Adipocyte (in vitro differentiated cells): Measurements from ENCODE around the gene CYP4F8.

Experiments
- DNase-seq: peaks from one replicate; pipeline ENCODE4 v3.0.0-alpha.2; 2015; ENCODE audit warnings: low read depth
- H3K27me3 ChIP-seq: replicated peaks from 2 replicates; pipeline ENCODE4 v1.7.0; 2013; ENCODE audit warnings: mild to moderate bottlenecking, low read length, moderate library complexity; ENCODE audit not compliant: control insufficient read depth, insufficient read depth
- H3K36me3 ChIP-seq: 2 replicates; pipeline ENCODE4 v1.7.0; 2013; ENCODE audit warnings: low read length, mild to moderate bottlenecking, moderate library complexity; ENCODE audit not compliant: control insufficient read depth, insufficient read depth, severe bottlenecking
- H3K4me1 ChIP-seq: 2 replicates; pipeline ENCODE4 v1.7.0; 2013; ENCODE audit warnings: mild to moderate bottlenecking, low read length, moderate library complexity; ENCODE audit not compliant: control insufficient read depth, insufficient read depth
- H3K4me3 ChIP-seq: 2 replicates; pipeline ENCODE4 v1.7.0; 2013; ENCODE audit warnings: mild to moderate bottlenecking, low read length, moderate library complexity
- H3K9ac ChIP-seq: 2 replicates; pipeline ENCODE4 v1.7.0; 2013; ENCODE audit warnings: mild to moderate bottlenecking, low read length, moderate library complexity
- H3K9me3 ChIP-seq: 2 replicates; pipeline ENCODE4 v1.7.0; 2013; ENCODE audit warnings: mild to moderate bottlenecking, low read length, moderate library complexity; ENCODE audit not compliant: control insufficient read depth

Gene CYP4F8, protein sequence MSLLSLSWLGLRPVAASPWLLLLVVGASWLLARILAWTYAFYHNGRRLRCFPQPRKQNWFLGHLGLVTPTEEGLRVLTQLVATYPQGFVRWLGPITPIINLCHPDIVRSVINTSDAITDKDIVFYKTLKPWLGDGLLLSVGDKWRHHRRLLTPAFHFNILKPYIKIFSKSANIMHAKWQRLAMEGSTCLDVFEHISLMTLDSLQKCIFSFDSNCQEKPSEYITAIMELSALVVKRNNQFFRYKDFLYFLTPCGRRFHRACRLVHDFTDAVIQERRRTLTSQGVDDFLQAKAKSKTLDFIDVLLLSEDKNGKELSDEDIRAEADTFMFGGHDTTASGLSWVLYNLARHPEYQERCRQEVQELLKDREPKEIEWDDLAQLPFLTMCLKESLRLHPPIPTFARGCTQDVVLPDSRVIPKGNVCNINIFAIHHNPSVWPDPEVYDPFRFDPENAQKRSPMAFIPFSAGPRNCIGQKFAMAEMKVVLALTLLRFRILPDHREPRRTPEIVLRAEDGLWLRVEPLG

DNA sequence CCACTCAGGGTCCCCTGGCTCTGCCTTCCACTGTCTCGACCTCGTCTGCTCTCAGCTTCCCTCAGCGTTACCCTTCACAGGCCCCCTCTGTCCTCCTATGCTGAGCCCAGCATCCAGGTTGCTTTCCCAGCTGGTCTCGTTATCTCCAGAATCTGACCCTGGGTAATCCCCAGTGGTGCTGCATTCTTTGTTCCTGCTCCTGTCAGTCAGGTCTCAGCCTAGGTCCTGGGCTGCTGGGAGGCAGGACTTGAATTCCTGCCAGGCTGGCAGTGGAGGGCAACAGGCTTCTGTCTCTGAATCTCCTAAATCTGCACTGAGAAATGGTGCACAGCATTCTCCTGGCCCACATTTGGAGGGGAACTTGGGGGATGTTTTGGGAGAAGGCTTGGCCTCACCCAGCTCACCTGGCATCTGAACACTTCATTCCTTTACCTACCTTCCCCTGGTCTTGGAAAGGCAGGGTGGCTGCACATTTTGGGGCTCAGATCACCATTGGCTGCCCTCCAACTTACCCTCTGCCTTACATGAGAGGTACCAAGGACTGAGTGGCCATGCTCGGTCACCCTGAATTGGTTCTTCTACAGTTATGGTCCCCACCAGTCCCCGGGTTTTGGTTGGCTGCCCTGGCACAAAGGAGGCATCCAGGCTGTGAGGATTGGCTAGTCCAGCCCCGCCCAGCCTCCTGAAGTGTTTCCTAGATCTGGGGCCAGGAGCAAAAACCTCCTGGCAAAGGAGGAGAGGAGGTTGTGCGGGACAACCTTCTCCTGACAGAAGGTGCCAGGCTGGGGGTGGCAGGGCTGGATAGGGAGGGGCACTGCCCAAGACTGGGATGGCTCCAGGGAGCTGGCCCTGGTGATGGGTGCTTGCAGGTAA, at the start of gene CYP4F8:
Gene CYP4F8, plus strand, starts transcription at position 712 of the 873 bp plus-strand sequence. CDS start 399 bp downstream, outside the sequence.
- Histone ChIP-seq H3K4me1 (no peaks in the 10 kb centered on the region), H3K9me3 (no peaks in the 10 kb centered on the region), H3K27me3 (peaks cover 28% of the 10 kb centered on the region), H3K4me3 (no peak within 1 kb of the TSS), H3K9ac (no peak within 1 kb of the TSS), H3K36me3 (no peaks in the 10 kb centered on the region)
- no peak for DNase-seq

DNA sequence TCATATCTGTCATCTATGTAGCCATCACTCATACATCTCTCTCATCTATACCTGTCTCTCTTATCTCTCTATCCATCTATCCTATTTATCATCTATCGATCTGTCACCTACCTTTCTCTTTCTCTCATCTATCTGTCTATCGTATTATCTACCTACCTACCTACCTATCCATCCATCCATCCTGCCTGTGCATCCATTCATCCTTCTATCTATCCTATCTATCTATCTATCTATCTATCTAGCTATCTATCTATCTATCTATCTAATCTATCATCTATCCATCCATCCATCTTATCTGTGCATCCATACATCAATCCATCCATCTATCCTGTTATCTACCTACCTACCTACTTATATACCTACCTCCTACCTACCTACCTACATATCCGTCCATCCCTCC, 44.6 kb upstream of the CYP4F8 start:
- peaks cover 41% of the 10 kb centered on the region for H3K27me3 ChIP-seq
- no peaks in the 10 kb centered on the region for H3K4me1 ChIP-seq
- no peak overlapping the region for H3K9ac ChIP-seq
- no peaks in the 10 kb centered on the region for H3K36me3 ChIP-seq
- no peak overlapping the region for H3K4me3 ChIP-seq
- DNase-seq: no peak
- no peaks in the 10 kb centered on the region for H3K9me3 ChIP-seq

DNA sequence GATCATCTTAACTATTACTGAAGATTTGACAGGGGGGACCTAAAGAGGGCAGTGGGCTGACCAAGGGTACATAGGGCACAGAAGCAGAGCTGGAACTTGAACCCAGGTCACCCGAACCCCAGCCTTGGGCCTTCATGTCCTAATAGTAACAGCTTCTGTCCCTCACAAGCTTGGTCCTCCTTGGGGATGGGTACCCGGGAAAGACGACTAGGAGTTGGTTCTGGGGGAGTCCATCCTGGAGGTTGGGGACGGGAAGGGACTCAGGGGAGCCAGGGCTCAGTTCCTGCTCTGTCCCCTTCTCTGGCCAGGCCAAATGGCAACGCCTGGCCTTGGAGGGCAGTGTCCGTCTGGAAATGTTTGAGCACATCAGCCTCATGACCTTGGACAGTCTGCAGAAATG, 39.6 kb upstream of the CYP4F8 start:
- H3K27me3 ChIP-seq: peaks cover 24% of the 10 kb centered on the region
- no peak for DNase-seq
- H3K9me3 ChIP-seq: no peaks in the 10 kb centered on the region
- H3K9ac ChIP-seq: no peak overlapping the region
- no peaks in the 10 kb centered on the region for H3K36me3 ChIP-seq
- H3K4me3 ChIP-seq: no peak overlapping the region
- no peaks in the 10 kb centered on the region for H3K4me1 ChIP-seq

- Histone ChIP-seq H3K36me3 (no peaks in the 10 kb centered on the region), H3K4me1 (no peaks in the 10 kb centered on the region), H3K9me3 (no peaks in the 10 kb centered on the region), H3K4me3 (no peak overlapping the region), H3K27me3 (peaks cover 28% of the 10 kb centered on the region), H3K9ac (no peak overlapping the region)
- DNase-seq: no peak
Observed at GRCh38 chr19:15576526-15577156, 38.4 kb upstream of the CYP4F8 start.

GRCh38 chr19:15577184-15577771, 37.7 kb upstream of the CYP4F8 start:
- peaks cover 28% of the 10 kb centered on the region for H3K27me3 ChIP-seq
- no peaks in the 10 kb centered on the region for H3K9me3 ChIP-seq
- H3K9ac ChIP-seq: no peak overlapping the region
- no peak overlapping the region for H3K4me3 ChIP-seq
- no peaks in the 10 kb centered on the region for H3K4me1 ChIP-seq
- DNase-seq: no peak
- no peaks in the 10 kb centered on the region for H3K36me3 ChIP-seq

- DNase-seq: no peak
- no peak overlapping the region for H3K4me3 ChIP-seq
- no peaks in the 10 kb centered on the region for H3K9me3 ChIP-seq
- H3K36me3 ChIP-seq: no peaks in the 10 kb centered on the region
- H3K9ac ChIP-seq: no peak overlapping the region
- no peaks in the 10 kb centered on the region for H3K4me1 ChIP-seq
- H3K27me3 ChIP-seq: peaks cover 24% of the 10 kb centered on the region
Observed at GRCh38 chr19:15583346-15583745, 31.7 kb upstream of the CYP4F8 start.

- H3K9ac ChIP-seq: no peak overlapping the region
- H3K27me3 ChIP-seq: peaks cover 27% of the 10 kb centered on the region
- no peak overlapping the region for H3K4me3 ChIP-seq
- no peaks in the 10 kb centered on the region for H3K9me3 ChIP-seq
- H3K4me1 ChIP-seq: no peaks in the 10 kb centered on the region
- no peak for DNase-seq
- no peaks in the 10 kb centered on the region for H3K36me3 ChIP-seq
Observed at GRCh38 chr19:15584095-15584494, 30.9 kb upstream of the CYP4F8 start.

DNA sequence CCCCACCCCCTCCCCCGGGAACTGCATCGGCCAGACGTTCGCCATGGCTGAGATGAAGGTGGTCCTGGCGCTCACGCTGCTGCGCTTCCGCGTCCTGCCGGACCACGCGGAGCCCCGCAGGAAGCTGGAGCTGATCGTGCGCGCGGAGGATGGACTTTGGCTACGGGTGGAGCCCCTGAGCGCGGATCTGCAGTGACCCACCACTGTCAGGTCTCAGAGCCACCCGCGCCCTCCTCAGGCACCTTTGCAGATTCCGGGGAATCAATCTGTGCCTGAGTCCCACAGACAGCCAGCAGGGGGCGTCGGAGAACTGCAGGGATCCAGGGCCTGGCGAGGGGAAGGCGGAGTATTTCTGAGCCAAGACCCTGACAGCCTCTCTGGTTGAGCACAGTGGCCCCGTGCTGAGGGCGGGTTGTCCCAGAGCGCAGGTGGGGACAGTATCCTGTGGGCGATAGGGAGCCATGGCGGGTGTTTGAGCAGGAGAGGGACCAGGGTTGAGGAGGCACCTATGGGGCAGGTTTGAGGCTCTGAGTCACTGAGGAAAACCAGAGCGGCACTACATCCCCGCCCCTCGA, 30.4 kb upstream of the CYP4F8 start:
- Histone ChIP-seq H3K4me3 (no peak overlapping the region), H3K9ac (no peak overlapping the region), H3K36me3 (no peaks in the 10 kb centered on the region), H3K9me3 (no peaks in the 10 kb centered on the region), H3K4me1 (no peaks in the 10 kb centered on the region), H3K27me3 (peaks cover 27% of the 10 kb centered on the region)
- DNase-seq: peak; percentile 77

- Histone ChIP-seq H3K4me1 (no peaks in the 10 kb centered on the region), H3K27me3 (peaks cover 23% of the 10 kb centered on the region), H3K36me3 (no peaks in the 10 kb centered on the region), H3K4me3 (no peak overlapping the region), H3K9me3 (peaks cover 7% of the 10 kb centered on the region), H3K9ac (no peak overlapping the region)
- no peak for DNase-seq
Observed at GRCh38 chr19:15587663-15588062, 27.4 kb upstream of the CYP4F8 start.

DNA sequence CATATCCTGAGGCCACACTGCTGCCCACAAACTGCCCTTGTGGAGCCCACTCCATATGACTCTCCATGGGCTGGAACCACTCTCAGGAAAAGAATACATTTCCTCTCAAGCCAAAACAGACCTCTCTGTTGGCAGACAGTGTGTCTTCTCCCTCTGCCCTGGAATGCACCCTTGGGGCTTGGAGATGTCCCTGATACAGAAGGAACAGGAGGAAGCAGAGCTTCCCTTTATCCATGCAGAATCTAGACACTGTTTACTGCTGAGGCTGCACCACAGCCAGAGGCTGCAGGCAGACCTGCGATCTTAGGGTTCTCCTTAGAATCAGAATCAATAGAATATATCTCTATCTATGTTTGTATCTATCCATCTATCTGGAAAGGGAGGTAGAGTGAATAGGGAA, 26.8 kb upstream of the CYP4F8 start:
- no peak for DNase-seq
- no peak overlapping the region for H3K4me3 ChIP-seq
- H3K9me3 ChIP-seq: peaks cover 7% of the 10 kb centered on the region
- H3K36me3 ChIP-seq: no peaks in the 10 kb centered on the region
- no peaks in the 10 kb centered on the region for H3K4me1 ChIP-seq
- no peak overlapping the region for H3K9ac ChIP-seq
- peaks cover 23% of the 10 kb centered on the region for H3K27me3 ChIP-seq
